Putamen (tissue), 1 donor: ENCODE measurements around the gene KCNB1.

Experiments
- DNase-seq: peaks from one replicate; pipeline ENCODE4 v3.0.0-alpha.2; 2016; ENCODE audit warnings: low spot score

Gene KCNB1

DNA sequence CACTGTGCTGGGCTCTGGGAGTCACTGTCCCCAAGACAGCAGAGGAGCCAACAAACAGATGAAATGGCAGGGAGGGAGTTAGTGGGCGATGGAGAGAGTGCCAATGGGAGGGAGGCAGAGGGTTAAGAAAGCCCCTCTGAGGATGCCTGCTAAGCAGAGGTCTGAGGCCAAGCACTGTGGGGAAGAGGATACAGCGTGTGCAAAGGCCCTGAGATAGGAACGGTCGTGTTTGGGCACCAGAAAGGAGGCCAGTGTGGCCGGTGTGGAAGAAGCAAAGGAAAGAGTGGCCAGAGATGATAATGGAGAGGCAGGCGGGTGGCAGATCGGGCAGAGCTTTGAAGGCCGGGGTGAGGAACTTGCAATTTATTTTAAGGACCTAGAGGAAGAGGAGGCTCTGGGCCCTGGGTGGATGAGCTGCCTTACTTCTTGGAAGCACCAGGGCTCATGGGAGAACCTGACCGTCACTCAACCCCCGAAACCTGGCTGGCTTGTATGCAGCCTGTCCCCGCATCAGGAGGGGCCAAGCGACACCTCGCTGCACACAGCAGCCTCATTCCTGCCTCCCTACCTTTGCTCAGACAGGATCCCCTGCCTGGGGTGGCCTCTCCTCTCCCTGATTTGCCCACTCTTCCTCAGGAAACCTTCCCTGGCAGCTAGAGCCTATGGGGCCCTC lies 73.0 kb downstream of the KCNB1 start:
- DNase-seq = no peak

DNA sequence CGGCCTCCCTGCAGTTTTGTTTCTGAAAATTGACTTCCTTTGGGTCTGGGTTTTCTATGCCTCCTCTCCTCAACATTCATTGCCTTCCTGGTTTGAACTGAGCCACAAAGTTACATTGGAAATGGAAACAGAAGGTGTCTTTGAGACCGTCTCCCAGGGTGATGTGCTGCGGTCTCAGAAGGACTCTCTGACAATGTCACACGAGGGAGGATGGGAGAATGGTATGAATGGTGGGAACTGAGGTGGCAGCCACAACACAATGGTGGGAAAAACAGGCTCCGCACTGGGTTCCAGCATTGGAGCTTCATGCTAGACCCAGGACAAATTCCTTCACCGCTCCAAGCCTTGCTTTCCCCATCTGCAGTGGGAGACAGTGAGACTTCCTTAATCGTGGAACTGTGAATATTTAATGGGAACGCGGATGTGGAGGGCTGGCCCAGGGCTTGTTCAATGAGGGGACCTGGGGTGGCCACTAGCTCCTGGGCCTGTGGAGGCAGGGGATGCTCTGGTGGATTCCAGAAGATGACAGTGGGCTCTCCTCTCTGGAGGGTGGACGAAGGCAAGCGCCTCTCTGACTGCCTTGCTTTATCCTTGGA lies 73.9 kb downstream of the KCNB1 start:
- no peak for DNase-seq

DNA sequence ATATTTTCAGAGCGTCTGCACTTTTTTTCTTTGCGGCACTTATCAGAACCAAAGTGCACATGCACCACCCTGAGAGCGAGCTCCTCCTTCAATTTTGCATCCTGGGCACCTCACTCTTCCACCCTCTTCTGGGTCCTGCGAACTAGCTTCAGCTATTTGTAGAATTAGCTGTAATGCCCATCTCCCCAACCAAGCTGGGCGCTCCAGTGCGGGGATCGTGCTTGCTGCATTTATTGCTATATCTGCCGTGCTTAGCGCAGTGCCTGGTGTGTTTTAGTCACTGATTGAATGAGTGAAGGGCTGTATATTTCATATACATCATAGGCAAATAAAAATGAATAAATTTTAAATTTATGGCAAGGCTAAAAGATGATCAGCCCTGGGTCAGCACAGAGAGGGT lies 75.8 kb downstream of the KCNB1 start:
- no peak for DNase-seq

DNA sequence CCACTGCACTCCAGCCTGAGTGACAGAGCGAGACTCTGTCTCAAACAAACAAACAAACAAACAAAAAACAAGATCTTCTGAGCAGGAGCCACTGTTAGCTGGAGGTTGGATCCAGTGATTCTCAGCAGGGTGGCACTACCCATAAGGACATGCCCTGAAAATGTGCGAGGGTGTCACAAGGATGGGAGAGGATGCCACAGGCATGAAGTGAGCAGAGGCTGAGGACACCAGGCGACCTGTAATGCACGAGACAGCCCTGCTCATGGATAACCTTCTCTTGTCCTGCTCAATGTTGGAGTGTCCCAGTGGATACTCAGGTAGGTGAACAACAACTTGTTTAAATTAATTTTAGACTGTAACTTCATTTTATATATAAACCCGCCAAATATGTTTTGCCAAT lies 76.8 kb downstream of the KCNB1 start:
- DNase-seq = no peak

DNA sequence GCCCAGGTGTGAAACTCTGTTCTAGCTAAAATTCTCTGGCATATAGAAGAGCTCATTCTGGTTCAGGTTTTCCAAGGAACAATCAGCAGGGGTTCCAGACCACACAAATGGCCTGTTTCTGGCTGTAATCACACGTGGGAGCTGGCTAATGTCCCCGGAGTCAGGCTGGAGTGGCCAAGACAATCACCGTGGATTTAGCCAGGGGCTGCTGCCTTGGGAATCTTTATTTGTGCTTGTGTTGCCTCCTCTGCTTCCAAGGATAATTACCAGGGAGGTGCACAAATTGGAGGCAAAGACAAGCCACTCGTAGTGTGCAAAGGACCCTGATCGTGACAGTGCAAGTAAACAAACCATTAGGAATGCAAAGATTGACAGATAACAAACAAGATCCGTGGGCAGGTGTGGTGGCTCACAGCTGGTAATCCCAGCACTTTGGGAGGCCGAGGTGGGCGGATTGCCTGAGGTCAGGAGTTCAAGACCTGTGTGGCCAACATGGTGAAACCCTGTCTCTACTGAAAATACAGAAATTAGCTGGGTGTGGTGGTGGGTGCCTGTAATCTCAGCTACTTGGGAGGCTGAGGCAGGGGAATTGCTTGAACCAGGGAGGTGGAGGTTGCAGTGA lies 77.3 kb downstream of the KCNB1 start:
- no peak for DNase-seq

DNA sequence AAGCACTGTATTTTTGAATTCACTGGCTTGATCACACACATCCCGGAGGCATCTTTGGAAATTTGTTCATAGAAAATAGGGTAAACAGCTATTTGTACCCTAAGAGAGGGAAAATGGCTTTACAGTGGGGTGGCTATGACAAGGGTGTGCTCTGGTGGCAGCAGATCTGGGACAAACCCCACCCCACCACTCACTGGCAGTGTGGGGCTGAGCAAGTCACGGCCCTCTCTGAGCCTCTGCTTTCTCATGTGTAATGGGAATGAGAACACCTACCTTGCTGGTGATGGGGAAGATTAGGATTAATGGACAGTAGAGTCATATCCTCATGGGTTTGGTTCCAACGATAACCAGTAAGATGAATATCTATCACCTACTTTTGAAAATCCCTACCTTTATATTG lies 78.0 kb downstream of the KCNB1 start:
- DNase-seq = no peak

DNA sequence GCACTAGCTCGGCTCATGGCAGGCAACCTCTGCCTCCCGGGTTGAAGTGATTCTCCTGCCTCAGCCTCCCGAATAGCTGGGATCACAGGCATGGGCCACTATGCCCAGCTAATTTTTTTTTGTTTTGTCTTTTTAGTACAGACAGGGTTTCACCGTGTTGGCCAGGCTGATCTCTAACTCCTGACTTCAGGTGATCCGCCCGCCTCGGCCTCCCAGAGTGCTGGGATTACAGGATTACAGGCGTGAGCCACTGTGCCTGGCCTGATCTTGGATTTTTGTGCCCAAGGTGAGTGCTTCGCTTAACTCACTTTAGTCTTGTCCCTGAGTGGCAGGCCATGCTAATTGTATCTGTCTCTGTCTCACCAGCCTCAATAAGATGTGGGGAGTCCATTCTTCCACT lies 78.6 kb downstream of the KCNB1 start:
- DNase-seq = no peak

DNA sequence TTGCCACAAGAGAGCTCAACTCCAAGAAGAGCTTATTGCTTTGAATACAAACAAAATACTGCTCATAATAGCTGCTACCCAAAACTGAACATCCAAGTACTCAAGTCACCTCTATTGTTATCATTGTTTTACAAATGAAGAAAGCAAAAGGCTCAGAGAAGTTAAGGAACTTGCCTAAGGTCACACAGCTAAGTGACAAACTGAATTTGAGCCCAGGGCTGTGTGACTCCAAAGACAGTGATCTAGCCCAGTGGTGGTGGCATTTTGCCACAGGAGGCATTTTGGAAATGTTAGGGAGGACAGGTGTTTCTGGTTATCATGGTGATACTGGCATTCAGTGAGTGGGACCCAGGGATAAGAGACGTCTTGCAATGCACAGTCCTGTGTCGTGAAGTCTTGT lies 79.5 kb downstream of the KCNB1 start:
- no peak for DNase-seq

DNA sequence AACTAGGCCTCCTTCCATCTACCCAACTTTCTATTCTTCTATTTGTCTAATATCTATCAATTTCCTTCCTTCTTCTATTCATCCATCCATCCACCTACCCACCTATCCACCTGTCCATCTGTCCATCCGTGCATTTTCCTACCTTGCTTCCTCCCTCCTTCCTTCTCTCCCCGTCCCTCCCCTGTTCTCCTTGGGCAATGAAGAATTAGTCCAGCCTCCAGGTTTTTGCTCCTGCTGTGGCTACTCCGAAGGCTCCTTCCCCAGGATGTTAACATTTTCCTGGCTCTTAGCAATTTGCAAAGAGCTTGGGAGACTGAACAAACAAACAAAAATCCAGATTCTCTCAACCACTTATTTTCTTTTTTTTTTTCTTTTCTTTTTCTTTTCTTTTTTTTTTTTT lies 81.6 kb downstream of the KCNB1 start:
- DNase-seq = no peak

DNA sequence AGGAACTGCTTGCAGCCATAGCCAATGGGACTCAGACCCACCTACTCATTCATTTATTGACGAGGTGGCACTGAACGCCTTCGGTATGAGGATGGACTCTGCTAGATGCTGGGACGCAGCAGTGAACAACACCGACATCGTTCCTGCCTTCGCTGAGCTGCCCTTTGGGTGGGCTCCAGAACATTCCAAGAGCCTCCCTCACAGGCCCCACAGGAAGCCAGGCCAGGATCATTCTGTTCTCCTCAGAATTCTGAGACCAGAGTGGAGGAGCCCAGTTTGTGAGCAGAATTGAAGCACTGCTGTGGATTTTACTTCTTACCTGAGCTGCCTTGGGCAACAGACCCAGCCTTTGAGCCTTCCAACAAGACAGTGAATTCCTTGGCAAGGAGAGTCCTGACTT lies 82.1 kb downstream of the KCNB1 start:
- DNase-seq = no peak

DNA sequence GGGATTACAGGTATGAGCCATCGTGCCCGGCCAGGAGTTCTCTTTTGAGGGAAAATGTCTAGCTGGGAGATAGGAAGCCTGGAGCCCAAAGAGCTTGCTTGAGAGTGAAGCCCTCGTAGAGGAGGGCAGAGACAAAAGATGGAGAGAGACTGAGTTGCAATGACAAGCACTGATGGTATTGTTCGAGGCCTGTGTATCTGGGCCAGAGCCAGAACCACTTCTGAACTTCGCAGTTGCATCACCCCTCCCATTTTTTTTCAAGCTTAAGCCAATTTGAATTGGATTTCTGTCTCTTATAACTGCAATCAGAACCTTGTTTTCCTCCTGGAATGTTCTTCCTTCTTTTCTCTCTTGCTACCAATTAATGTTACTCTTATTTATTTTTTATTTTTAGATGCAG lies 83.1 kb downstream of the KCNB1 start:
- DNase-seq = no peak

DNA sequence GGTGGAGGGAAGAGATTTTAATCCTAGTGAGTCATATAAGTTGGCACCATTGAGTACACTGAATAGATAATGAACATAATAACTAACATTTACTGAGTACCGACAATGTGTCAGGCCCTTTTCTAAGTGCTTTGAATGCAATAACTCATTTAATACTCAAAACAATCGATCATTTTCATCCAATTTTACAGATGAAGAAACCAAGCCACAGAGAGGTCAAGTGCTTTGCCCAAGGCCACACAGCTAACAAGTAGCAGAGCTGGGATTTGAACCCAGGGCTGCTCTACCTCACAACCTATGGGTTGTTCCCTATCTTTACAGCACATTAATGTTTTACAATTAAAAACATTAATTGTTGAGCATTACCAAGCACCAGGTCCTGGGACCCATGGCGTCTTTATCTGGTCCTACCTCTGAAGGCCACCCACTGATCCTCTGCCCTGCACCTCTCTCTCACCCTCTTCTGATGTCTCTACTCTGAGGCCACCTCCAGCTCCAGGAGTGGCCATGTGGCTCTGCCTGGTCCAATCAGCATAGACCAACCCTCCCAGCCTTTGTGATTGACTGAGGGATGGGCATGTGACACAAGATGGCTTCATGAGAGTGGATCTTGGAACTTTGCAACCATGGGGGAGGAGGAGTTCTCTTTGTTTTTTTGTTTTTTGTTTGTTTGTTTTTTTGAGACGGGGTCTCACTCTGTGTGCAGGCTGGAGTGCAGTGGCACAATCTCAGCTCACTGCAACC lies 83.9 kb downstream of the KCNB1 start:
- no peak for DNase-seq

DNA sequence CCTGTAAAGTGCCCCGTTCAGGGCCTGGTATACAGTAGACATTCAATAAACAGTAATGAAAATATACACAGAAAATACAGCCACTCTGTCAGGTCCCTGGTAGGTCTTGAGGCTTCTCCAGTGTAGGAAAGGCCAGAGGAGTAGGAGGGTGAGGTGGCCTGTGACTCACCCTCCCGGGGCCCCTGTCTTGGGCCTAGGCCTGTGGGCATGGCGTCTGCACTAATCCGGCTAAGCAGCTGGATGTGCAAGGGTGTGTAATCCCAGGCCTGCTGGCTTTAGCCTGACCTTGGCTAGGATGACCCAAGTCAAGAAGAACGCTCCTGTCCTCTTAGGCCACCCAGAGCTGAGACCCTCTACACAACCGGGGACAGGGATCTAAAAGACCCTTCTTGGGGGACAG lies 84.9 kb downstream of the KCNB1 start:
- DNase-seq = no peak

DNA sequence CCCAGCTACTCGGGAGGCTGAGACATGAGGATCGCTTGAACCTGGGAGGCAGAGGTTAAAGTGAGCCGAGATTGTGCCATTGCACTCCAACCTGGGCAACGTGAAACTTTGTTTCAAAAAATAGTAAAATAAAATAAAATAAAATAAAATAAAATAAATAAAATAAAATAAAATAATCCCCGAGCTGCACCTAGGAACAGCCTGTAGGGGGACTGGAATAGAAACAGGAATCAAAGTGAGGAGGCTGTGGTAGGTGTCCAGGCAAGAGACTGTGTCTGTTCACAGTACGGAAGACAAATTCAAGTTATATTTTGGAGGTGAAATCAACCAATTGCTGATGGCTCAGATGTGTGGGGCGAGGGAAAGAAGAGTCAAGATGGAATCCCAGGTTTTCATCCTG lies 86.2 kb downstream of the KCNB1 start:
- no peak for DNase-seq

DNA sequence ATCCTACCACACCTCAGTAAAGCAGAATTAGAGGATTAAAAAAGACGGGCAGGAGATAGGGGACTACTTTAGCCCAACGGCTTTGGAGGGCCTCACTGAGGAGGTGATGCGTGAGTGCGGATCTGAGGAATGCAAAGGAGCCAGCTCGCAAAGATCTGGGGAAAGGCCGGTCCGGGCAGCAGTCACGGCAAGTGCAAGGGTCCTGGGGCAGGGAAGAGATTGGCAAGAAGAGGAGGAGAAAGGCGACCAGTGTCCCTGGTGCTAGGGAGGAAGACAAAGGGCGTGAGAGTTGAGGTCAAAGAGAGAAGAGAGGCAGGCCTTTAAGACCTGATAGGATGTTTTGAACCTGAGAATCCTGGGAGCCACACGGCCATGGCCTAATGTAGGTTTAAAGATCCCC lies 86.8 kb downstream of the KCNB1 start:
- DNase-seq = no peak

DNA sequence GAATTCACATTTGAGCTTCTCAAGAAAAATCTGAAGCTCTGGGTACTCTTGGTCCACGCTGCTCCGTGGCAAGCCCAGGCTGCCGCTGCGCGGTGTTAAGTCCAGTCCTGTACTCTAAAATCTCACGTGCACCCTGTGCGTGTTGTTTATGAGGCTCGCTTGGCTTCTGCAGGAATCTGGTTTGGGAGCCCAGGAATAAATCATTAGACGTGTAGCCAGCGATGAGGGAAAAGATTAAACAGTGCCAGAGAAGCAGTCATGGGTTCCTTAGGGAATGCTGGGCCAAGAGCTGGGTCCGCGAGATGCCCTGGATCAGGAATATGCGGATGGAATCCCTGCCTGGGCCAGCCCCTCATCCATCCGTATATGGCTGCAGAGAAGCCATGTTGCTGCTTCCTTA lies 87.3 kb downstream of the KCNB1 start:
- no peak for DNase-seq

DNA sequence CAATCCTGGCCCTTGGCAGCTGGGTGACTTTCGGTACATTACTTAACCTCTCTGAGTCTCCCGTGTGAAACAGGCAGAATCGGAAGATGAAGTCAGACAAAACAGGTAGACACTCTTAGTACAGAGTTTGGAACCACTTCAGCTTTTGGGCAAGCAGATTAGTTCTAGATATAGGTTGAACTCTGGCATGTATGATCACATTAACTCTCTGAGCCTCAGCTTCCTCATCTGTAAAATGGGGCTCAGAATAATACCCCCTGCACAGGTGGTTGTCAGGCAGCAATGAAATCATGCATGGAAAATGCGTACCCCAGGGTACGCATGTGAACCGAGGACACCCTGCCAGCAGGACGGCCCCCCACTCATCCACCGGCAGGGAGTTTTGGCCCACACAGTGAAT lies 87.7 kb downstream of the KCNB1 start:
- no peak for DNase-seq

DNA sequence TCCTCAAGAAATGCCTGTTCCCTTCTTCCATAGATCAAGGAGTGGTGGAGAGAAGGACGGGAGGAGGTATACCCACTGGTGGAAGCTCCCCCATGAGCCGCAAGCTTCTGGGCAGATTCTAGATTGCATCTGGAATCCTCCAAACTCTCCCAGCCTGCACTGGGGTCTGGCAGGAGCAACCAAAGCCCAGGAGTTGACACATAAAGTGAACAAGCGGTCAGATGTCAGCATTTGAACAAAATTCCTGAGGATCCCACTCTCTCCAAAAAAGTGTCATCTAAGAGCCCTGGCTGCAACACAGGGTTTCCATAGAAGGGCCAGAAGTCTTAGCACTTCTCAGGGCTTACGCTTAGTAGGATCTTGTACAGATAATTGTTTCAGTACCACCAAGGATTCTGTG lies 88.2 kb downstream of the KCNB1 start:
- no peak for DNase-seq

DNA sequence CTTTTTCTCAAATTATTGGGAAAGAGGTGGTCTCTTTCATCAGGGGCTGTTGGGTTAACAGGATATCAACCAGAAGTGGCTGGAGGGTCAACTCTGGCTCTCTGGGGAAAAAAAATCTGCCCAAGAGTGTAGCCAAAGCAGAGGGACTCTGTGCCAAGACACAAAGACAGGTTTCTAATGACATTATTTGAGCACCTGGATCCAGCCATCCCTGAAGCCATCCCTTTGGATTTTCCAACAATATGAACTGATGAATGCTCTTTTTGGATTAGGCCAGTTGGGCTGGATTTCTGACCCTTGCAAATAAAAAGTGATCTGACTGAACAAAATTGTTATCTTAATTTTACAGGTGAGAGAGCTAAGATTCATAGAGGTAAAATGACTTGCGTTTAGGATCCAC lies 88.7 kb downstream of the KCNB1 start:
- DNase-seq = no peak

DNA sequence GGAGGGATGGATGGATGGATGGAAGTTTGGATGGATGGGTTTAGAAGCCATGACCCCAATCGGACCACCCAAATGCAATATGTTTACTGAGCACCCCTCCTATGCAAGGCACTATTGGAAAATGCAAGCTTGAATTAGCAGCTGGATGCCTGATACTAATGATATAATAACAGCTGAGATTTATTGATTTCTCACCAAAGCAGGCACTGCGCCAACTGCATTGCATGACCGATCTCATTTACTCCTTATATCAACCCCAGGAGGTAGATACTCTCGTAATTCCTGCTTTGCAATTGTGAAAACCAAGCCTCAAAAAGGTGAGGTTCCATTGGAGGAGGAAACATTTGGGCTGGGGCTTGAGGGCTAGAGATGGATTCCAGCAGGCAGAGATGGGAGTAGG lies 89.7 kb downstream of the KCNB1 start:
- no peak for DNase-seq

DNA sequence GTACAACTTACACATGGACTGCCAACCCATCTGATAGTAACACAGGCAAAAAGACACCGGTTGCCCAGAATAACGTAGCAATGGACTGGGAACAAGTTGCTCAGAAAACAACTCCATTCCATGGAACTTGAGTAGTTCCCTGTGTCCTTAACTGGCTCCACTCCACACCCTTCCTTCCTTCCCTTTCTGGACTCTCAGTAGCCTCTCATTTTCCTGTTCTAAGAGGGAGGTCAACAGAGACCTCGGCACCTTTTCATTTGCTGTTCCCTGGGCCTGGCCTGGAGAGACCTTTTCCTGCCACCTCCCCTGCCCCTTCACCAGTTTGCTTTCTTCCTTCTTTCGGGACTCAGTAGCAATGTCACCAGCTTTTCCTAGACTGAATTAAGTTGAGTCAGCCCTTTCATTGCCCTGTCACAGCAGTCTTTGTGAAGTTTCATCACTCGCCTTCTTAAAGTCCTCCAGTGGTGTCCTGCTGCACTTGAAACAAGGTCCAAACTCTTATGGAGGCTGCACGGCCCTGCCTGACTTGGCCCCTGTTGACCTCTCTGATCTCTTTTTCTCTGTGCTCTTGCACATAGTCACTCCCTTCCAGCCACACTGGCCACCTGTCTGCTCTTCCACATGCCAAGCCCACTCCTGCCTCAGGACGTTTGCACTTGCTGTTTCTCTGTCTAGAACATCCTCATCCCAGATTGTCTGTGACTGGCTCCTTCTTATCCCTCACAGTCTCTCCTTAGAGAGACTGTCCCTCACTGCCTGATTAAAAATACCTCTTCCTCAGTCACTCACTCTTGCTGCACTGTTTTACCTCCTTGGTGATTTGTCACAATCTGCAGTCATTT lies 90.8 kb downstream of the KCNB1 start:
- no peak for DNase-seq

DNA sequence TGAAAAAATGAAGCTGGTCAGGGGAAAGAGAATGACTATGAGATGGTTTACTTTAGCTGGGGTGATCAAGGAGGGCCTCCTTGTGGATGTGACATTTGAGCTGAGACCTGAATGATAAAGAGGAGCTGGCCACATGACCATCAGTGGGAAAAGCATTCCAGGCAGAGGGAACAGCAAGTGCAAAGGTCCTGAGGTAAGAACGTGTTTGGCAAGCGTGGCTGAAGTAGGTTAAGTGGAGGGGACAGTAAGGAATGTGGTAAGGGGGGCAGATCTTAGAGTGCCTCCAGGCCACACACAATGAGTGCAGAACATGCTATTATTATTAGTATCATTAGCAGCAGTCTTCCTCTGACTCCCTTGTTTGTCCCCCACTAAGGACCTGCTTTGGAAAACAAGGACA lies 92.6 kb downstream of the KCNB1 start:
- no peak for DNase-seq
